Activated CD4-positive, alpha-beta T cell treated with anti-CD3 and anti-CD28 coated beads for 36 hours (primary cell): ENCODE results near the gene GOT1. TPM values are rescaled to one million over a fixed set of nuclear protein-coding genes. Genes with fewer than 3 reads are reported as not detected.
A peak's percentile ranks its signal among the peaks of the same experiment; 100 is the strongest.

Source experiments
- ATAC-seq: fragments of 200-7000 bp; cut with Tn5 transposase; one replicate; pipeline ENCODE4 v1.10.0; 2021; ENCODE audit warnings: mild to moderate bottlenecking, moderate library complexity
- CTCF ChIA-PET: fragments of 350-600 bp; sonication (Branson Sonifier 250); formaldehyde crosslinking; loops from one replicate; lab custom pipeline; 2021; ENCODE audit warnings: antibody characterized with exemption; lab: Charles Lee
- POLR2A ChIA-PET: fragments of 350-600 bp; sonication (Branson Sonifier 250); formaldehyde crosslinking; loops from one replicate; lab custom pipeline; 2021; ENCODE audit warnings: antibody characterized with exemption, inconsistent platforms; lab: Charles Lee
- DNase-seq: peaks from one replicate; pipeline ENCODE4 v3.0.0-alpha.2; 2020
- H3K27ac Mint-ChIP-seq: one replicate; pipeline ENCODE4 v1.8.0; 2021; ENCODE audit warnings: mixed read lengths
- H3K27me3 Mint-ChIP-seq: one replicate; pipeline ENCODE4 v1.8.0; 2021; ENCODE audit warnings: mixed read lengths
- H3K36me3 Mint-ChIP-seq: one replicate; pipeline ENCODE4 v1.8.0; 2021; ENCODE audit warnings: low read depth, mixed read lengths
- H3K4me1 Mint-ChIP-seq: one replicate; pipeline ENCODE4 v1.8.0; 2021; ENCODE audit warnings: mixed read lengths
- H3K4me3 Mint-ChIP-seq: one replicate; pipeline ENCODE4 v1.8.0; 2021; ENCODE audit warnings: mild to moderate bottlenecking, moderate library complexity, mixed read lengths
- H3K9me3 Mint-ChIP-seq: one replicate; pipeline ENCODE4 v1.8.0; 2021; ENCODE audit warnings: low read depth, mixed read lengths
- intact Hi-C, 2 experiments: fragments of 100-400 bp; cut with DNase I in 1 of 2; cut with micrococcal nuclease in 1 of 2; formaldehyde crosslinking; loops; one replicate each; pipeline versions ENCODE4 v1.14.2 to v1.15.1; 2022 to 2024; cut with DNase I, micrococcal nuclease
- total RNA-seq, 2 experiments: library from RNA; stranded (reverse); gene quantifications; one replicate each; pipeline ENCODE4 v1.2.3, GENCODE V29; 2021

Gene GOT1
- total RNA-seq, 2 experiments from 2014 or later = 51.7 to 83.5 TPM

DNA sequence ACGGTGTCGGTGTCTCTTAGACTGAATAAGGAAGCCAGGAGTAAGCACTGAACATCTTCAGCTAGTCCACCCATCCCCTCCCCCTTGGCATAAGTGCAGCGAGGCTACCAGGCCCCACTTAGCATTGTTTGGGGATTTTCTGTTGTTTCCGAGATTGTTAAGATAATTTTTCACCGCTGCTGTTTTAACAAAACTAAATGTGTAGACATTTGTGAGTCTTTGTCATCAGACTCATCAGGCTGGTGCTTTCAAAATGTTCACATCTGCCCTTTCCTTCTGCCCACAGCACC lies 21.0 kb upstream of the GOT1 start:
- H3K9me3 Mint-ChIP-seq = no peaks in the 10 kb centered on the region
- H3K36me3 Mint-ChIP-seq = no peaks in the 10 kb centered on the region
- ATAC-seq = no peak
- no peaks in the 10 kb centered on the region for H3K4me1 Mint-ChIP-seq
- no peak overlapping the region for H3K4me3 Mint-ChIP-seq
- ChIA-PET CTCF (interaction anchor here (1.2 to 1.8 kb wide), 2 partner anchors 16 to 66 kb away, joined by 3 to 8 read pairs; no protein-coding TSS in a partner anchor), POLR2A (no interaction called here)
- intact Hi-C loops = no loop called here
- no peak for DNase-seq
- peaks cover 26% of the 10 kb centered on the region for H3K27me3 Mint-ChIP-seq
- H3K27ac Mint-ChIP-seq = no peak overlapping the region

DNA sequence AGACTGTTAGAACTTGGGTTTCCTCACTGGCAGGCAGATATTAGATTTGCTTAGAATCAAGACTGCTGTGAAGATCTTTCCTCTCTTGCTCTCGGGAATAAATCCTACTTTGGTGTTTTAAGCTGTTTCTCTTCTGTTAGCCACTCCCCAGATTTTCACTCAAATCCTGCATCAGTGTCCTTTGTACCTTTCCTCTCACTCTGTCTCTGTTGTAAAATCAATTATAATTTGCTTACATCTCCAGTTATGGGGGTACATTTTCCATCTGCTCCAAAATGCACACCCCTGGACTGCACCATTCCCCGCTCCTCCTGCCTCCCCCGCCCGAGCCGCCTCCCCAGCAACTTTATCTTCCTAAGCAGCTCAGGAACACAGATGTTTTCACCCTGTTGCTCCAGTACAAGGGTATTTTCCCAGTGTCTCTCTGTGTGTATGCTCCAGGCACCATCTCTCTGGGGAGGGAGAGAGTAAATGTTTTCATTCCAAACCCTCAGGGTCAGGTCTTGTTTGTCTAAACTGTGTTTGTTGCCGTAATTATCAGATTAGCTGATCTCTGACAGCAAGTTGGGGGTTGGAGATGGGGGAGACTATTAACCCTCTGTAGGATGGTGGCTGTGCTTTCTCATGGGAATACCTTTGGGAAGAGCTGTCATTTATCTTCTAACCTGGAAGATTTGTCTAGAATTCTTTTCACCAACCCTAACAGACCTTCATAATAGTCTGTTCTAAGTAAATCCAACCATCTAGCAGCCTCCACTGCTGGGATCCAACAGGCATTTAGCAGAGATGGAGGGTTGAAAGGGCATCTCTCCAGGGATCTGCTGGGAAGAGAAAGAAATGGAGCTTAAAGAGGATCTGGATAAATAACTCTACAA lies 20.4 kb upstream of the GOT1 start:
- Mint-ChIP-seq H3K27ac (no peak overlapping the region), H3K36me3 (no peaks in the 10 kb centered on the region), H3K9me3 (no peaks in the 10 kb centered on the region), H3K4me1 (no peaks in the 10 kb centered on the region), H3K4me3 (no peak overlapping the region), H3K27me3 (peaks cover 22% of the 10 kb centered on the region)
- ChIA-PET POLR2A (no interaction called here), CTCF (interaction anchor here (1.2 to 1.8 kb wide), 2 partner anchors 15 to 66 kb away, joined by 3 to 8 read pairs; no protein-coding TSS in a partner anchor)
- DNase-seq (no peak), ATAC-seq (no peak)
- intact Hi-C loops = no loop called here

DNA sequence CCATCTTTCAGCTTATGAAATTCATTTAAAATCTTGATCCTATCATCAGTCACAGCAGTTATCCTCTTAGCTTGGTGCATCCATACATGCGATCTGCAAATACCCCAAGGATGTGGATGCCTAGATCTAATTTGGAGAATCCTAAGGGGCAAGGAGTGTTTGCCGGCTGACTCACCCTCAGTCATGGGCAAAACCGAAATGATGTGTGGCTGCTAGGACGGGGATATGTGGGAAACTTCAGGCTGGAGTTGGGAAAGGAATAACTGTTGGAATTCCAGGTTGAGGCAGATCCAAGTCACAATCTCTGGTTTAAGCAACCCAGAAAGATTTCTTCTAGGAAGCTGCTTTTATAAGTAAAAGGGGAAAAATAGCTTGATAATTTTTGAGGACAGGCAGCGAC lies 19.7 kb upstream of the GOT1 start:
- Mint-ChIP-seq H3K4me3 (no peak overlapping the region), H3K9me3 (no peaks in the 10 kb centered on the region), H3K4me1 (no peaks in the 10 kb centered on the region), H3K36me3 (no peaks in the 10 kb centered on the region), H3K27me3 (peaks cover 18% of the 10 kb centered on the region), H3K27ac (no peak overlapping the region)
- ATAC-seq = no peak
- no peak for DNase-seq
- intact Hi-C loops = no loop called here
- ChIA-PET POLR2A (no interaction called here), CTCF (interaction anchor here (1.2 to 1.8 kb wide), 2 partner anchors 14 to 67 kb away, joined by 3 to 8 read pairs; no protein-coding TSS in a partner anchor)

DNA sequence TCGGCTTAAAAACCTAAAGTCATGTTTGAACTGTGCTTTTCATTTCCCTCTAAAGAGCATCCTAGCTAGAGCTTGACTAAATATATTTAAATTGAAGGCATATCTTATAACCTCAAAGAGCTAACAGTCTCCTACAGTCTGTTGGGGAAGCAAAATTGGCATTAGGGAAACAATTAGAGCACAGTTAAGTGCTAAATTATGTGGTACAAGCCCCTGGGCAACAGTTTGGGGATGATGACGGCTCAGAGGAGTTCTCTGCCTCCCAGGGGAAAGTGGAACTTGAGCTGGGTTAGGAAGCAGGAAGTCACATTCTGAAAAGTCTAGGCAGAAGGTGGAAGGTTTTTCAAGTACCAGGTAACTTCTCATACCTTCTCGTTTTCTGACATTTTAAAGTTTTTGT lies 18.6 kb upstream of the GOT1 start:
- Mint-ChIP-seq H3K27me3 (peaks cover 18% of the 10 kb centered on the region), H3K9me3 (no peaks in the 10 kb centered on the region), H3K27ac (no peak overlapping the region), H3K4me1 (no peaks in the 10 kb centered on the region), H3K4me3 (no peak overlapping the region), H3K36me3 (no peaks in the 10 kb centered on the region)
- POLR2A ChIA-PET = no interaction called here
- ATAC-seq = no peak
- CTCF ChIA-PET = interaction anchor here (1.4 kb wide), 1 partner anchor 14 kb away, joined by 3 read pairs; no protein-coding TSS in a partner anchor
- no peak for DNase-seq
- intact Hi-C loops = no loop called here

DNA sequence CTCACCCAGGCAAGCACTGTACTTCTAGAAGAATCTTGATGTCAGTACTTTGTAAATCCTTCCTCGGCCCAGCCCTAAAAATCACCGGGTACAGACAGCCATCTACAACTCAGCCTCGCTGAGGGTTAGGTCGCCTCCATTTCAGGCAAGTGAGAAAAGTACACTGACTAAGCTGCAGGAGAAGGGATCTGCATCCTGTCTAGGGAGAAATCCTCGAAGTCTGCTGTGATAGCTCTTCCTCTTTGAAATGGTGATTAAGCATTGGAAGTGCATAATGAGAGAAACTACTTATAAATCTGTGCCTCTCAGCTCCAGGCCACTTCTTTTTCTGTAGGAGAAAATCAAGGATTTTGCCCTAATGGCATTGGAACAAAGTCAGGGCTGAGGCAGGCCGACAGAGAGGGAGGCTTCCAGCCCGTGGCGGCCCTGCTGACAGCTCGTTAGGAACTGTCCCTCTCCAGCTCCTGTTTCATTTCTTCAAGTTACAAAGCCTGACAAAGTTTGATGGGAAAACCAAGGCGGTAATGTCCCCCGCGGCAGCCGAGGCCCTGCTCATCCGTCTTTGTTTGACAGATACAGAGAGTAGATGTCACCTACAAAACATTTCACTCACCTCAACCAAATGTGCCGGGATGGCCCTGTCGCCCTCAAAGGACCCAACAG lies 14.1 kb upstream of the GOT1 start:
- H3K9me3 Mint-ChIP-seq = no peaks in the 10 kb centered on the region

DNA sequence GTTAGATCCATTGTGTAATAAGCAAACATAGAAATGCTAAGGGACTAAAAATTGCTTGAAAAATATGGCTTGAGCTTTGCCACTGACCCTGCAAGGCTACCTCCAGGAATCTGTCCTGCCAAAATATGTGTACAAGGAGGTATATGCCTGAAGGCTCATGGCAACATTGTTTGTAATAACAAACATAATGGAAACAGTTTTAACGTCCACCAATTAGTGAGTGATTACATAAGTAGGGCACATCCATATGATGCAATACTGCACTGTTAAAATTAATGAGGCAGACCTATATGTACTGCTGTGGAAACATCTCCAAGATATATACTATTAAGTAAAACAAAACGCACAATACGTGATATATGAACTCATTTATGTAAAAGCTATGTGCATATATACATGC lies 13.1 kb upstream of the GOT1 start:
- no peaks in the 10 kb centered on the region for H3K4me1 Mint-ChIP-seq
- no peak overlapping the region for H3K4me3 Mint-ChIP-seq
- no peak for ATAC-seq
- intact Hi-C loops = no loop called here
- ChIA-PET CTCF (interaction anchor here (2.7 kb wide), 1 partner anchor 8 kb away, joined by 12 read pairs; no protein-coding TSS in a partner anchor), POLR2A (interaction anchor here (0.7 kb wide), 1 partner anchor 1654 kb away, joined by 3 read pairs; no protein-coding TSS in a partner anchor)
- DNase-seq = no peak
- H3K36me3 Mint-ChIP-seq = no peaks in the 10 kb centered on the region
- no peaks in the 10 kb centered on the region for H3K27me3 Mint-ChIP-seq
- H3K9me3 Mint-ChIP-seq = no peaks in the 10 kb centered on the region
- H3K27ac Mint-ChIP-seq = no peak overlapping the region

More for the DNA sequence above, 14.1 kb upstream of the GOT1 start:
- intact Hi-C loops = no loop called here
- DNase-seq (no peak), ATAC-seq (no peak)
- ChIA-PET CTCF (interaction anchor here (2.7 kb wide), 1 partner anchor 9 kb away, joined by 12 read pairs; no protein-coding TSS in a partner anchor), POLR2A (interaction anchor here (0.6 kb wide), 1 partner anchor 688 kb away, joined by 3 read pairs; no protein-coding TSS in a partner anchor)
- Mint-ChIP-seq H3K27ac (no peak overlapping the region), H3K4me1 (no peaks in the 10 kb centered on the region), H3K36me3 (no peaks in the 10 kb centered on the region), H3K4me3 (no peak overlapping the region), H3K27me3 (no peaks in the 10 kb centered on the region)

DNA sequence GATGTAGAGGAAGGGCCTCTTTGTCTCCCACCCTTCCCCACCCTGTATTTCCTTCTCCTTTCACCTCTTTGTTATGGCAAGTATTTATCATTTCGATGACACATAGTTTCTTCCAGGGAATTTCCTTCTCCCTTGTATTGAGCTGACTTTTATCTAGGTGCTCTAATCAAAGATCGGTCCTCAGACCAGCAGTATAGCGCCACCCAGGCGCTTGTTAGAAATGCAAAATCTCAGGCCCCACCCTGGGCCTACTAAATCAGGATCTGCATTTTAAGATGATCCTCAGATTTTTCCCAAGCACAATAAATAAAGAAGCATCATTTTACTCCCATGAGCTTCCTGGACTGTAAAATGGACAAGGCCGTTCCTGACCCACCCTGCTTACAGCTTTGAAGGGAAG lies 12.0 kb upstream of the GOT1 start:
- no peak overlapping the region for H3K4me3 Mint-ChIP-seq
- H3K9me3 Mint-ChIP-seq = no peaks in the 10 kb centered on the region
- no peaks in the 10 kb centered on the region for H3K36me3 Mint-ChIP-seq
- no peaks in the 10 kb centered on the region for H3K27me3 Mint-ChIP-seq
- no peak overlapping the region for H3K27ac Mint-ChIP-seq
- ATAC-seq (no peak), DNase-seq (no peak)
- CTCF ChIA-PET = interaction anchor here (0.6 to 1.0 kb wide), 2 partner anchors 10 to 13 kb away, joined by 3 read pairs; no protein-coding TSS in a partner anchor
- POLR2A ChIA-PET = no interaction called here
- no peaks in the 10 kb centered on the region for H3K4me1 Mint-ChIP-seq
- intact Hi-C loops = no loop called here

DNA sequence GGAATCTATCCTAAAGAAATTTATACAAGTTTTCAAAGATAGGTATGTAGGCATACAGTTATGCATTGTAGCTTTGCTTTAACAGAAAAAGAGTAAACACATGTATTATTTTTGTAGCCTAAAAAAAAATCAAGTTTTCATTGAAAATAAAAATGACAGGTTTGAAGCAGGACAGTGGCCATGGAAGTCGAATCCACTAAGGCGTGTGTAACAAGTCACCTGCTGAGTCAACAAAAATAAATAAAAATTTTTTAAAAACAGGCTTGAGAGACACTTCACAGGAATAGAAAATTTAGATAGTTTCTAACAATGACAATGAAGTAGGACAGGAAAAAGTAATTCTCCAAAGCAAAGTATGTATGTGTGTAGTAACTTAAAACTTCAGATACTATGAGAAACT lies 8.5 kb upstream of the GOT1 start:
- DNase-seq (no peak), ATAC-seq (no peak)
- Mint-ChIP-seq H3K4me1 (peaks cover 6% of the 10 kb centered on the region), H3K36me3 (no peaks in the 10 kb centered on the region), H3K4me3 (no peak overlapping the region), H3K9me3 (no peaks in the 10 kb centered on the region), H3K27me3 (no peaks in the 10 kb centered on the region), H3K27ac (no peak overlapping the region)
- CTCF ChIA-PET = interaction anchor here (3.2 kb wide), 1 partner anchor 174 kb away, joined by 7 read pairs; no protein-coding TSS in a partner anchor
- POLR2A ChIA-PET = no interaction called here
- intact Hi-C loops = loop anchor here in 1 of 2 experiments (5.0 kb wide), 1 partner anchor 108 kb away; no protein-coding TSS in a partner anchor

DNA sequence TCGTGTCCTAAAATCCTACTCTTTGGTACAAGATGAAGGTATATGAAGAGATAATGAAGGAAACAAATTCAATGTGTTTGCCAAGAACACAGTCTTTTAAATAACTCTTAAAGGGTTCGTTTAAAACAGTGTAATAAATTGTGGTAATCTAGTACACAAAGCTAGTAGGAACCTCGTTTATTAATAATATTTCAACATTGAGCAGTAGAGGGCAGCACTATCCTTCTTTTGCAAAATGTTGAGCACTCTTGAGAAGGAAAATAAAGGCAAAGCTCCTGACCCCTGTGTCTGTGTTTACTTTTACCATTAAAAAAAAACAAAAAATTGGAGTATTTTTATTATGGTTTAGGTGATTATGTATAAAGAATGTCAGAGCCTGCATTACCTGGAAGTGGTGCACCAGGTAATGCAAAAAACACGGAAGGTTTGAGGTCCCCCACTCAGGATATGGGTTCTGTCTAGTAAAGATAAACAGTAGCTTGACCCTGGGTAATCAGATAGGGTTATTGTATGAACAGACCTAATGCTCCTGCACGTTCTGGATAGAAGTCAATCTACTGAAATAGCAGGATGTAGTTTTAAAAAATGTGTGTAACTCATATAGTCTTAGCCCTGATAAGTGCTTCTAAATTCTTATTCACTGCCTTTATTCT lies 5.7 kb upstream of the GOT1 start:
- no peak overlapping the region for H3K4me3 Mint-ChIP-seq

DNA sequence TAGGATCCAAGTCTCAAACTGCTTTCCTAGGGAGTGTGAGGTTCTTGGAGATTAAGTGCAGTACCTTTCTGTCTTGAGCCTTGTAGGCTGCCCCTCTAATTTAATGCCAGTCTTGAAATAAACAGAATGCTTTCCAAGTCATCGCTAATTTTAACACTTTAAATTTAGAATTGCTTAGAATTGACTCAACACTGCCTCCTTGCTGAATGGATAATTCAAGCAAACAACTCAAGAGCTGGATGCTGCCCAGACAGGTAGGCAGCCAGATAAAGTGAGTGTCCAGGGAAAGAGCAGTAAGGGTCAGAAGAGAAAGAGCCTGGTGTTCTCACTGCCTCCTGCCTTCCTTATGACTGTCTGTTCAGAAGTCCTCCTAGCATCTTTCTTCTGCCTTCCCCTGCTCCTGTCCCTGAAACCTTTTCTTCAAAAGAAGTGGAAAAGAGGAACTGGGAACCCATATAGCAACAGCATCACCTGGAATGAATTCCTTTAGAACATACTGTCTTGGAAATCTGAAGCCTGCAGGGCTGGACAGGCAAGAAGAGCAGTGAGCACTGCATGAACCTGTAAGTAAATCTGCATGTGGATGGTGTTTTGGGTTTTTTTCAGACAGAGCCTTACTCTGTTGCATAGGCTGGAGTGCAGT lies 3.1 kb upstream of the GOT1 start:
- POLR2A ChIA-PET = interaction anchor here (0.6 kb wide), 1 partner anchor 59 kb away, joined by 3 read pairs; no protein-coding TSS in a partner anchor
- no peak overlapping the region for H3K27ac Mint-ChIP-seq
- CTCF ChIA-PET = interaction anchor here (0.7 to 1.1 kb wide), 4 partner anchors 26 to 299 kb away, joined by 3 read pairs; no protein-coding TSS in a partner anchor
- H3K27me3 Mint-ChIP-seq = no peaks in the 10 kb centered on the region
- H3K4me1 Mint-ChIP-seq = peaks cover 28% of the 10 kb centered on the region
- no peak for DNase-seq
- no peak for ATAC-seq
- peaks cover 3% of the 10 kb centered on the region for H3K36me3 Mint-ChIP-seq
- no peak overlapping the region for H3K4me3 Mint-ChIP-seq
- H3K9me3 Mint-ChIP-seq = no peaks in the 10 kb centered on the region
- intact Hi-C loops = loop anchor here (5.0 kb wide), 4 partner anchors 99 to 1936 kb away; partner anchors contain the start of genes HPS1 (in 1 of the 2), MMS19 (in 1 of the 2), NKX2-3 (in 1 of the 2) and UBTD1 (in 1 of the 2)

More for the DNA sequence above, 5.7 kb upstream of the GOT1 start:
- Mint-ChIP-seq H3K27me3 (no peaks in the 10 kb centered on the region), H3K27ac (no peak overlapping the region), H3K36me3 (peaks cover 3% of the 10 kb centered on the region), H3K4me1 (peaks cover 14% of the 10 kb centered on the region), H3K9me3 (no peaks in the 10 kb centered on the region)
- intact Hi-C loops = loop anchor here (1.0 to 5.0 kb wide), 4 partner anchors 111 to 275 kb away; no protein-coding TSS in a partner anchor
- ChIA-PET POLR2A (no interaction called here), CTCF (interaction anchor here (0.8 to 2.9 kb wide), 36 partner anchors 9 to 308 kb away, joined by 3 to 26 read pairs (median 5); partner anchors contain the start of gene SLC25A28)
- DNase-seq (no peak), ATAC-seq (peak; percentile 60)
